ENCODE results near the gene GDI1. TPM values are rescaled to one million over a fixed set of nuclear protein-coding genes. Genes with fewer than 3 reads are reported as not detected.

Gene GDI1
- total RNA-seq, 4 donors from 2014 or later = 45.3 to 89.7 (median 61.6) TPM

GRCh38 chrX:154483325-154483724 is 46.4 kb downstream of the GDI1 start:
- no peak for TF ChIP-seq CTCF (IDR thresholded peaks at IDR 0.05; ENCODE audit: low read depth)

- TF ChIP-seq CTCF (IDR thresholded peaks at IDR 0.05; ENCODE audit: low read depth) = no peak
Measured at GRCh38 chrX:154484255-154485149, 47.5 kb downstream of the GDI1 start.

- TF ChIP-seq CTCF (IDR thresholded peaks at IDR 0.05; ENCODE audit: low read depth) = no peak
Measured at GRCh38 chrX:154485150-154486051, 48.4 kb downstream of the GDI1 start.

- no peak for TF ChIP-seq CTCF (IDR thresholded peaks at IDR 0.05; ENCODE audit: low read depth)
Measured at GRCh38 chrX:154486052-154486395, 49.1 kb downstream of the GDI1 start.

GRCh38 chrX:154486396-154487207 is 49.6 kb downstream of the GDI1 start, which contains the start of gene UBL4A:
TSS of gene UBL4A (minus strand) at chrX:154486615. CDS start at chrX:154486584, 31 bp downstream.
- no peak for TF ChIP-seq CTCF (IDR thresholded peaks at IDR 0.05; ENCODE audit: low read depth)

GRCh38 chrX:154487518-154488290 is 50.8 kb downstream of the GDI1 start:
- no peak for TF ChIP-seq CTCF (IDR thresholded peaks at IDR 0.05; ENCODE audit: low read depth)

Data from subcutaneous adipose tissue (tissue), 4 donors.